ENCODE data around the gene SLC39A7. TPM values are rescaled to one million over a fixed set of nuclear protein-coding genes. Genes with fewer than 3 reads are reported as not detected.

The SLC39A7 gene
- total and polyA plus RNA-seq, 2 of the 13 experiments (the other 11 are each of a cell fraction or from before 2014, with no cell fraction given): 142 to 229 TPM

DNA sequence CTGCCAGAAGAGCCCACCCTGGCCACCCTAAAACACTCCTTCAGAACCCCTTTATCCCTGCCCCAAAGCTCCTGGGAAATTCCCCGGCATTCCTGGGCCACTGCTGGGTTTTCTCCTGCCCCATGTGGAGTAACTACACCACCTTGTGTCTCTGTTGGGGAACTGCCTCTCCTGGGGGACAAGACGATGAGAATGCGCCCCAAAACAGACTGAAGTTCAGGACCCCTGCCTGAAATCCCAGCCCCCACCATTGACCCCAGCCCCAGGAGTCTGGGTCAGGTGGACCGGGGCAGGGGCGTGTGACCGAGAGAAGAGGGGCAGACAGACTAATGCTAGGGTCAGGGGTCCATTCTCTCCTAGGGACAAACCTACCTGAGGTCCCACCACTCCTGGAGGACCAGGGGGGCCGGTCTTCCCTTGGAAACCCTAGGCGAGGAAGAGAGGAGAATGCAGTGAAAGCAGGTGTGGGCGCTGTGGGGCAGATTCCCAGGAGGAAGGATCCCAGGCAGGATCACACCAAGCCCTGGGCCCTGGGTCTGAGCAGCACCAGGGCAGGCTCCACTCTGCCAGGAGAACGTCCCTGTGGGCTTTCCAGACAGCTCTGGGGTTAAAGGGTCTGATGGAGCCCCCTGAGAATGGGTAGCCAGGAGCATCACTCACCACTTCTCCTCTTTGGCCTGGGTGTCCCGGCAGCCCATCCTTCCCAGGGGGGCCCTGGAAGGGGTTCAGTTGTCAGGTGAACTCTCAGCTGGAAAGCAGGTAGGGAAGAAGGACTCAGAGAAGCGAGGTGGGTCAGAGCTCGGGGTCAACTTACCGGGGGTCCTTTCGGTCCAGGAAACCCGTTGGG is 27.8 kb upstream of the SLC39A7 start (continued):
- TF ChIP-seq, protein P1, sequence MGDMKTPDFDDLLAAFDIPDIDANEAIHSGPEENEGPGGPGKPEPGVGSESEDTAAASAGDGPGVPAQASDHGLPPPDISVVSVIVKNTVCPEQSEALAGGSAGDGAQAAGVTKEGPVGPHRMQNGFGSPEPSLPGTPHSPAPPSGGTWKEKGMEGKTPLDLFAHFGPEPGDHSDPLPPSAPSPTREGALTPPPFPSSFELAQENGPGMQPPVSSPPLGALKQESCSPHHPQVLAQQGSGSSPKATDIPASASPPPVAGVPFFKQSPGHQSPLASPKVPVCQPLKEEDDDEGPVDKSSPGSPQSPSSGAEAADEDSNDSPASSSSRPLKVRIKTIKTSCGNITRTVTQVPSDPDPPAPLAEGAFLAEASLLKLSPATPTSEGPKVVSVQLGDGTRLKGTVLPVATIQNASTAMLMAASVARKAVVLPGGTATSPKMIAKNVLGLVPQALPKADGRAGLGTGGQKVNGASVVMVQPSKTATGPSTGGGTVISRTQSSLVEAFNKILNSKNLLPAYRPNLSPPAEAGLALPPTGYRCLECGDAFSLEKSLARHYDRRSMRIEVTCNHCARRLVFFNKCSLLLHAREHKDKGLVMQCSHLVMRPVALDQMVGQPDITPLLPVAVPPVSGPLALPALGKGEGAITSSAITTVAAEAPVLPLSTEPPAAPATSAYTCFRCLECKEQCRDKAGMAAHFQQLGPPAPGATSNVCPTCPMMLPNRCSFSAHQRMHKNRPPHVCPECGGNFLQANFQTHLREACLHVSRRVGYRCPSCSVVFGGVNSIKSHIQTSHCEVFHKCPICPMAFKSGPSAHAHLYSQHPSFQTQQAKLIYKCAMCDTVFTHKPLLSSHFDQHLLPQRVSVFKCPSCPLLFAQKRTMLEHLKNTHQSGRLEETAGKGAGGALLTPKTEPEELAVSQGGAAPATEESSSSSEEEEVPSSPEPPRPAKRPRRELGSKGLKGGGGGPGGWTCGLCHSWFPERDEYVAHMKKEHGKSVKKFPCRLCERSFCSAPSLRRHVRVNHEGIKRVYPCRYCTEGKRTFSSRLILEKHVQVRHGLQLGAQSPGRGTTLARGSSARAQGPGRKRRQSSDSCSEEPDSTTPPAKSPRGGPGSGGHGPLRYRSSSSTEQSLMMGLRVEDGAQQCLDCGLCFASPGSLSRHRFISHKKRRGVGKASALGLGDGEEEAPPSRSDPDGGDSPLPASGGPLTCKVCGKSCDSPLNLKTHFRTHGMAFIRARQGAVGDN (CRISPR knock-in tag; IDR thresholded peaks at IDR 0.05): peak; percentile 47
- no peak for TF ChIP-seq GABPB1 (CRISPR knock-in tag; IDR thresholded peaks at IDR 0.05)
- TF ChIP-seq NR1H2 (CRISPR knock-in tag; IDR thresholded peaks at IDR 0.05; ENCODE audit: borderline replicate concordance, low read depth): no peak
- TF ChIP-seq, protein P2, sequence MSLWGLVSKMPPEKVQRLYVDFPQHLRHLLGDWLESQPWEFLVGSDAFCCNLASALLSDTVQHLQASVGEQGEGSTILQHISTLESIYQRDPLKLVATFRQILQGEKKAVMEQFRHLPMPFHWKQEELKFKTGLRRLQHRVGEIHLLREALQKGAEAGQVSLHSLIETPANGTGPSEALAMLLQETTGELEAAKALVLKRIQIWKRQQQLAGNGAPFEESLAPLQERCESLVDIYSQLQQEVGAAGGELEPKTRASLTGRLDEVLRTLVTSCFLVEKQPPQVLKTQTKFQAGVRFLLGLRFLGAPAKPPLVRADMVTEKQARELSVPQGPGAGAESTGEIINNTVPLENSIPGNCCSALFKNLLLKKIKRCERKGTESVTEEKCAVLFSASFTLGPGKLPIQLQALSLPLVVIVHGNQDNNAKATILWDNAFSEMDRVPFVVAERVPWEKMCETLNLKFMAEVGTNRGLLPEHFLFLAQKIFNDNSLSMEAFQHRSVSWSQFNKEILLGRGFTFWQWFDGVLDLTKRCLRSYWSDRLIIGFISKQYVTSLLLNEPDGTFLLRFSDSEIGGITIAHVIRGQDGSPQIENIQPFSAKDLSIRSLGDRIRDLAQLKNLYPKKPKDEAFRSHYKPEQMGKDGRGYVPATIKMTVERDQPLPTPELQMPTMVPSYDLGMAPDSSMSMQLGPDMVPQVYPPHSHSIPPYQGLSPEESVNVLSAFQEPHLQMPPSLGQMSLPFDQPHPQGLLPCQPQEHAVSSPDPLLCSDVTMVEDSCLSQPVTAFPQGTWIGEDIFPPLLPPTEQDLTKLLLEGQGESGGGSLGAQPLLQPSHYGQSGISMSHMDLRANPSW (CRISPR knock-in tag; IDR thresholded peaks at IDR 0.05; ENCODE audit: borderline replicate concordance): no peak
- TF ChIP-seq FOXA3 (CRISPR knock-in tag; IDR thresholded peaks at IDR 0.05): no peak
- no peak for TF ChIP-seq NFKB2 (CRISPR knock-in tag; IDR thresholded peaks at IDR 0.05; ENCODE audit: borderline replicate concordance)
- 0 out of 2 replicates have a peak, but pooled peaks have one; percentile 28 for TF ChIP-seq THAP11 (CRISPR knock-in tag; IDR thresholded peaks at IDR 0.05)
- TF ChIP-seq KDM2A (CRISPR knock-in tag; IDR thresholded peaks at IDR 0.05; ENCODE audit: borderline replicate concordance, low read depth): peak; percentile 57; the same call in 1 of the 2 replicates
- no peak for TF ChIP-seq ZNF558 (CRISPR knock-in tag; IDR thresholded peaks at IDR 0.05; ENCODE audit: borderline replicate concordance)
- no peak for TF ChIP-seq E2F1 (CRISPR knock-in tag; IDR thresholded peaks at IDR 0.05)
- no peak for TF ChIP-seq TBX2 (CRISPR knock-in tag; IDR thresholded peaks at IDR 0.05; ENCODE audit: borderline replicate concordance)
- TF ChIP-seq, protein P3, sequence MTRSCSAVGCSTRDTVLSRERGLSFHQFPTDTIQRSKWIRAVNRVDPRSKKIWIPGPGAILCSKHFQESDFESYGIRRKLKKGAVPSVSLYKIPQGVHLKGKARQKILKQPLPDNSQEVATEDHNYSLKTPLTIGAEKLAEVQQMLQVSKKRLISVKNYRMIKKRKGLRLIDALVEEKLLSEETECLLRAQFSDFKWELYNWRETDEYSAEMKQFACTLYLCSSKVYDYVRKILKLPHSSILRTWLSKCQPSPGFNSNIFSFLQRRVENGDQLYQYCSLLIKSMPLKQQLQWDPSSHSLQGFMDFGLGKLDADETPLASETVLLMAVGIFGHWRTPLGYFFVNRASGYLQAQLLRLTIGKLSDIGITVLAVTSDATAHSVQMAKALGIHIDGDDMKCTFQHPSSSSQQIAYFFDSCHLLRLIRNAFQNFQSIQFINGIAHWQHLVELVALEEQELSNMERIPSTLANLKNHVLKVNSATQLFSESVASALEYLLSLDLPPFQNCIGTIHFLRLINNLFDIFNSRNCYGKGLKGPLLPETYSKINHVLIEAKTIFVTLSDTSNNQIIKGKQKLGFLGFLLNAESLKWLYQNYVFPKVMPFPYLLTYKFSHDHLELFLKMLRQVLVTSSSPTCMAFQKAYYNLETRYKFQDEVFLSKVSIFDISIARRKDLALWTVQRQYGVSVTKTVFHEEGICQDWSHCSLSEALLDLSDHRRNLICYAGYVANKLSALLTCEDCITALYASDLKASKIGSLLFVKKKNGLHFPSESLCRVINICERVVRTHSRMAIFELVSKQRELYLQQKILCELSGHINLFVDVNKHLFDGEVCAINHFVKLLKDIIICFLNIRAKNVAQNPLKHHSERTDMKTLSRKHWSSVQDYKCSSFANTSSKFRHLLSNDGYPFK (CRISPR knock-in tag; IDR thresholded peaks at IDR 0.05; ENCODE audit: borderline replicate concordance): no peak
- no peak for TF ChIP-seq TRIM22 (IDR thresholded peaks at IDR 0.05)
- TF ChIP-seq CREB1 (IDR thresholded peaks at IDR 0.05): no peak
- no peak for TF ChIP-seq CREB1 (CRISPR knock-in tag; IDR thresholded peaks at IDR 0.05)
